ENCODE results near the gene SCO2.

GRCh38 chr22:50527921-50528681, 2.7 kb upstream of the SCO2 start:
- TF ChIP-seq CTCF (IDR thresholded peaks at IDR 0.05) (no peak), POLR2AphosphoS5 (IDR thresholded peaks at IDR 0.05) (no peak), EP300 (IDR thresholded peaks at IDR 0.05; ENCODE audit: low read depth) (no peak), POLR2A (IDR thresholded peaks at IDR 0.05) (no peak)

Measured in transverse colon (tissue), 4 donors.